ENCODE results near the gene C20orf204.
A peak's percentile ranks its signal among the peaks of the same experiment; 100 is the strongest.

The C20orf204 gene

DNA sequence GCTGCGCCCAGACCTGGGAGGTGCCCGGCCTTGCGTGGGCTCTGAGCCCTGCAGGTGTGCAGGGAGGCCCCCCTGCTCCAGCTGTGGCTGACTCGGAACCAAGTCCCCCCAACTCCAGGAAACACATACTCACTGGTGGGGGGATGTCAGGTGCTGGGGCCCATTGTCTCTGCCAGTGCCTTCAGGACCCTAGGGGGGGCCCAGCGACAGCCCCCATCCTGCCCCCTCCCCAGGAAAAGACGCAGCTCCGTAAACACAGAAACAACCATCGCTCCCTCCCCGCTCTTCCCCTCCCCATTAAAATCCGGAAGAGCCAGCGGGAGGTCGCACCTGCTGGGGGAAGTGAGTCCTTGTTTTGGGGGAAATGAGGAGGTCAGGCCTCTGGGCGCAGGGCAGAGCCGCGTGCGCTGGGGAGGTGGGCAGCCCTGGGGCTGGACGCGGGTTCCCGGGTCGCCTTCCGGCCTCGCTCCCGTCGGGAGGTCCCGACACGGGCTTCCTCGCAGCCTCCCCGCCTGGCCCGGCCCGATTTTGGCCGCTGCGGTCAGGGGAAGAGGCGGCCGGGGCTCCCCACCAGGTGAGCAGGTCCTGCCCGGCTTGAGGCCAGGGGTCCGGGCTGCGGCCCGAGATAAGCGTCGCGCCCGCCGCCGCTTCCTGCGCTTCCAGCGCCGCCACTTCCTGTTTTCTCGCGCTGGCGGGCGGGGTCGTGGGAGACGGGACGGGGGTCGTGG lies 6.2 kb downstream of the C20orf204 start:
- DNase-seq, result no peak

DNA sequence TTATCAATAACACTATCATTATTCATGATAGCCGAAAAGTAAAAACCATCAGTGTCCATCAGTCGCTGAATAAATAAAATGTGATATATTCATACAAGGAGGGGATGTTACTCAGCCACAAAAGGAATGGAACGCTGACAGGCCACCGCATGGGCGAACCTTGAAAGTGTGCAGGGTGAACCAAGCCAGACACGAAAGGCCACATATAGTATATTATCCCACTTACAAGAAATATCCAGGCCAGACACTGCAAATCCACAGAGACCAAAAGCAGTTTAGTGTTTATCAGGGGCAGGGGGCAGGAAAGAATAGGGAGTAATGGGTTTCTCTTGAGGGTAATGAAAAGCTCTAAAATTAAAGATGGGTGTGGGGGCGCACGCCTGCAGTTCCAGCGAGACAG lies 7.8 kb downstream of the C20orf204 start:
- no peak for DNase-seq

DNA sequence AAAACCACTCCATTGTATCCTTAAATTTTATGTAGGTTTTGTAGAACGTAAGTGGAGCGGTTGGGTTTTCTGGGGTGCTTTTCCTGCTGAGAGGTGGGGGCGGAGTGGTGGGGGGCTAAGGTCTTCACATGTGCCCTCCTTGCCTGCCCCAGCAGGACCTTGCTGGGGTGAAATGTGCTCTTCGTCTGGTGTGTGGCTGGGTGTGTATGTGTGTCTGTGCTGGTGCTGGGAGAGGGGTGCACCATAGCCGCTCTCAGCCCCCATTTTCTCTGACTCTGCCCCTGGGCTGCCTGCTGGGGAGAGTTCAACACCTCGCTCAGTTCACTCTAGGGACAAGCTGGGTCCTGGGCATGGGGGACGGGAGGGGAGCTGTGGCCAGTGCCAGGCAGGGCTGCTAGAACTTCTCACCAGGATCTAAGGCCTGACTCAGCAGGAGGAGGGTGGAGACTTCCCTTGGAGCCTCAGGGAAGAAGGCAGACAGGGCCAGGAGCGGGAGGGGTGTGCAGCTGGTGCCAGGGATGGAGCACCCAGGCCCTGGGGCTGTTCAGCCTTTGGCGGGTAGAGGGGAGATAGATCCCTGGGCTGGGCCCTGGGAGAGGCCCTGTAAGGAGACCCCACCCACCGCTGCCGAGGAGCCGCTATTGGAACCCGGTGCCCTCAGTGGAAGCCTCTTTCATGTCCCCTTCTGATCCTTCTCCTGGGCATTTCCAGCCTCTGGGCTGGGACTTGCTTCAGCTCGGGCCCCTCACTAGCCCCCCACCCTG lies 8.7 kb downstream of the C20orf204 start:
- no peak for DNase-seq

DNA sequence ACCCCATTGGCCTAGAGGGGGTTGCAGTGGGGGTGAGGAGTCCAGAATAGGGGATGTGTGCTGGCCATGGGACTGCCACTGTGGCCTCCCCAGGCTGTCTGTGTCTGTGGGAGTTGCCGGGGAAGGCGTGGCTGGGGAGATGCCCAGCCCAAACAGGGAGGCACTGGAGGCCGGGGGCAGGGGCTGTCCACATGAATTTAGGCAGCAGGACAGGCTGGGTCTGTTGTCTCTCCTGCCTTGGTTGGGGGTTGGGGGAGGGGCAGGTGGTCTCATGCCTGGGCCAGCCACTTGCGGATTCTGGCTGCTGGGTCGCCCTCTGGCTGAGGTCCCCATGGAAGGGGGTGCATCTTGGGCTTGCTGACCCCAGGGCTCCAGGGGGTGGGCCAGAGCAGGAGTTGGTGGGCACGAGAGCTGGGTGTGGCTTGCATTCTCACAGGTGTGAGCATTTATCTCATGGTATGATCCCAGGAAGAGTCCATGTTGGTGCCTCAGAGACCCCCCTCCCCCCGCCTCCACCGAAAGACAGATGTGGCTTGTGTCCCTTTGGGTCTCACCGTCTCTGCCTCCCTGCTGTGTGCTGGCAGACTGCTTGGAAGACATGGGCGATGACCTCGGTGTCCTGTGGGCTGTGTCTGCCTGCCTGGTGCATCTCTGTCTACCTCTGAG lies 9.5 kb downstream of the C20orf204 start:
- no peak for DNase-seq

DNA sequence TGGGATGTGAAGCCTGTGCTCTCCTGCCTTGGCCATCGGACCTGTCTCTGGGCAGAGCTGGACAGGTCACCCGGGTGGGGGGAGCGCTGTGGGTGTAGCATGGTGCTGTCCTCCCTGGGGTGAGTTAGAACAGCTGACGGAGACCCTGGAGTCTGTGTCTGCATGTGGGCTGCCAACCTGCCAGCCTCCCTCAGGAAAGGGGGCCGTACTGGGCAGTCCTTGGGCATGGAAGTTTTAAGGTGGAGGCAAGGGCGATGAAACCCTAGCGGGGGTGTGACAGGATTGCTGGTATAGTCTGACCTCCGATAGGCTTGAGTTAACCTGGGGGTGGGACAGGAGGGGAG lies 11.0 kb downstream of the C20orf204 start:
- DNase-seq, result no peak

DNA sequence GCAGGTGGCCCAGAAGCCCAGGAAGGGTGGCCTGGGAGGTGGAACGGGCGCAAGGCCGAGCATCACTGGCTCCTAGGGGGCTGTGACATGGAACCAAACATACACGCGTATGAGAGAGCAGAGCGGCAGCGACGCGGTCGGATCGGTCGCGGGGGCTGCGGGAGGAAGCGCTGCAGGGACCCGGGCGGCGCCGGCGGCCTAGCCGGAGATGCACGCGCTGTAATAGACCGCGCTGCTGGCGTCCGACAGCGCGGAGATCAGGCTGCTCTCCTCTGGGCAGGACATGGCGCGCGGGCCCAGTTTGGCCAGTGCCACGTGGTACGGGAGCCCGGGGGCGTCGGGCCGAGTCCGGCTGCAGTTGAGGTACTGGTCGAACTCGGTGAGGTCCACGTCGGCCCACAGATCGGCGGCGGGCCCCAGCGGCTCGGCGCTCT lies 12.0 kb downstream of the C20orf204 start:
- DNase-seq, result no peak

DNA sequence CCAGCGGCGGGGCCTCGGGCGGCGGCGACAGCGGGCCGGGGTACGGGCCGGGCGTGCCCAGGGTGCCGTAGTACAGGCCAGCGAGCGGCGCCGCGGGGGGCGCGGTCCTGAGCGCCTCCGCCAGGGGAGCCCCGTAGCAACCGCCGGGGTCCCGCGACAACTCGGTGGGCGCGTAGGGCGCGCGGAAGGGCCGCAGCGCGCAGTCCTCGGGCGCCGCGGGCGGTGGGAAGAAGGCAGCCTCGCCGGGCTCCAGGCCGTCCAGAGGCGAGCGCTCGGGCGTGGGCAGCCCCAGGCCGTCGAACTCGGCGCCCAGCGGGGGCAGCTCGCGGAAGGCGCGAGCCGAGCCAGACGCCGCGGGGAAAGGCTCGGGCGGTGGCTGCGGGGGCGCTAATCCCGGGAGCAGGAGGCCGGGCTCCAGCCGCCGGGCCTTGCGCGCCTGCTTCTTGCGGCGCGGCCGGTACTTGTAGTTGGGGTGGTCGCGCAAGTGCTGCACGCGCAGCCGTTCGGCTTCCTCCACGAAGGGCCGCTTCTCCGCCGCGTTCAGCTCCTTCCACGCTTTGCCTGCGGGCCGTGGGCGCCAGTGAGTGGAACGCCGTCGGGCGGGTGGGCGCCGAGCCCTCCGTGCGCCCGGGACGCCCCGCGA lies 12.5 kb downstream of the C20orf204 start:
- DNase-seq, result no peak

DNA sequence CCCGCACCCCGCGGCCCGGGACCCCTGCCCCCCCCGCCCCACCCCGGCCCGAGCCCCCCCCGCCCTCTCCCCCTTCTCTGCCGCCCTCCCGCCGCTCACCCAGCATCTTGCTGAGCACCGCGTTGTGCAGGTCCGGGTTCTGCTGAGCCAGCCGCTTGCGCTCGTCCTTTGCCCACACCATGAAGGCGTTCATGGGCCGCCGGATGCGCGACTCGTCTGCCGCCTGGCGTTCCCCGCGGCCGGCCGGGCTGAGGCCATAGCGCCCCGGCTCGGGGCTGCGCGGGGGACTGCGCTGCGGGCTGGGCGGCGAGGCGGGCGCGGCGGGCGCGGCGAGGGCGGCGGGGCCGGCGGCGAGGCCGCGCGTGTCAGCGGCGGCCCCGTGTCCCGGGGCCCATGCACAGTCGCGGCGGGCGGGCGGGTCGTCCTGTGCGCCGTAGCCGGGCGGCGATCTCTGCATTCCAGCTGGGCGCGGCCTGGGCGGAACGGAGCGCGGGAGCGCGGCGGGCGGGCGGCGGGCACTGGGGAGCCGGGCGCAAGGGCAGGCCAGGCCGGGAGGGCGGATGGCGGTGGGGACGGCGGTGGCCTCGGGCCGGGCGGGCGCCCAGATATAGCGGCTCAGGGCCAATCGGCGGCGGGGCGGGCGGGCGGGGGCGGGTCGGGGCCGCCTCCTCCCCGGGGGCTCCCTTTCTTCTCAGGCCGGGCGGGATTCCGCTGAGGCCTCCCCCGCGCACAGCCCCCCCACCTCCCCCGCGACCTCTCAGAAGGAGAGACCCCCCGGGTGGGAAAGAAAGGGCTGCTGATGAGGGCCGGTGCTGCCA lies 13.3 kb downstream of the C20orf204 start, which contains the start of gene SOX18:
TSS of gene SOX18 (minus strand) at position 580 of the 818 bp plus-strand sequence. CDS start at position 457, 123 bp downstream.
- peak; percentile 53 for DNase-seq

DNA sequence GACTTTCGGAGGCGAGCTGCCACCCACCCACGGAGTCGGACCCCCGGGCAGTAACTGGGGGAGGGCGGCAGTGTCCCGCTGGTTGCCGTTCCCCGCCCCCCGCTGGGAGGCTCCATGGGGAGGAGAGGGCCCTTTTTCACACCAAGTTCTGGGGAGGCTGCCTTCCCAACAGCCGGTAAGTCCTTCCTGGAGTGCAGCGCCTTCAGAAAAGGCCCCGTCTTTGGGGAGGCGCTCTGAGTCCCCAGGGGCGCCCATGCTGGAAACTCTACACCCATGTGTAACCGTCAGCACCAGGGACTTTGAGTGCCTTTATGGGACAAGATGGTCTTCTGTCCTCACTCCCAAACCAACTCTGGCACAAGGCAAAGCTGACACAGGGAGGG lies 13.9 kb downstream of the C20orf204 start:
- DNase-seq, result no peak

DNA sequence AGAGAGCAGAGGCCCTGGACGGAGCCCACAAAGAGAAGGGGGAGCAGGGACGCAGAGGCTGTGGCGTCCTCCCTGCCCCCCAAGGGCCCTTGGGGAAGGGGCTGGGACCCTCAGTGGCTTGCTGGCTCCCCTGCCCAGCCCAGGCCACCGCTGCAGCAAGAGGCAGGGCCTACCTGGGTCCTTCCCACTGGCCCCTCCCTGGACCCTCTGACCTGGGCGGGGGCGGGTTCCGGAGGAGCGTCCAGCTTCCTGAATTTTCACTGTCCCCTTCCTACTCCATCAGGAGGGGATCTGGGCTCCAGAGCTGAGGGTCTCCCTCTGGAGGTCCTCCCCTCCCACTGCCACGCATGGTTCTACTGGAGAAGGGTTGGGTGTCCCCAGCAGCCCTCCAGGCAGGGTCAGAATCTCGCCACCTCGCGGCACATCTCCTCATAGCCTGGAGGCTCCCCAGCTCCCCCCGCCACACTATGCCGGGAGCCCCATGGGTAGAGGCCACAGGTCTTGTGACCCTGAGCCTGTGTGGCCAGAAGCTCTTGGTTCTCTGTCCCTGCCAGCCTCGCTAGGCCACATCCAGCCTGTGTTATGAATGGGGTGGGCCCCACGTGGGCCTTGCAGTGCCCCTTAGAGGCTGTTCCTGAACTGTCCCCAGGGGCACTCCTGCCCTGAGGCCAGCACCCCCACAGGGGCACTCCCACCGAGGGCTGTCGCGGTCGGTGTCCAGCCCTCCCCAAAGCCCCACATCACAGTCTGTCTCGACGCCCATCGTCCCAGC lies 14.5 kb downstream of the C20orf204 start:
- DNase-seq, result no peak

DNA sequence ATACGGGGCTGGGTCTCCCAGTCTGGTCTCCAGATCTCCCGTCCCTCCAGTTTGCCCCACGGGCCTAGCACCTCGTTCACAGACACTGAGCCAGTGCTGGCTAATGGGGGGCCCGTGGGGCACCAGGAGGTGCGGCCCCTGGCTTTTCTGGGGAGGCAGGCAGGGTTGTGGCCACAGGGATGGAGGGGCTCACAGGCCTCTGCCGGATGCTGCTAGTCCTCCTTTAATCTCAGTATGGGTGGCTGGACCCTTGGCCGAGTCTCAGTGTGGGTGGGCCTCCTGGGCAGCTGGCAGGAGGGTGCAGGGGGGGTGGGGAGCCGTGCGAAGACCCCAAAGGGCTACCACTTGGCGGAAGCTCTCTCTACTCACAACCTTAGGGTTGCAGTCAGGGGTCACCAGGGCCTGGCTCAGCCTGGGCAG lies 15.1 kb downstream of the C20orf204 start:
- DNase-seq, result no peak

DNA sequence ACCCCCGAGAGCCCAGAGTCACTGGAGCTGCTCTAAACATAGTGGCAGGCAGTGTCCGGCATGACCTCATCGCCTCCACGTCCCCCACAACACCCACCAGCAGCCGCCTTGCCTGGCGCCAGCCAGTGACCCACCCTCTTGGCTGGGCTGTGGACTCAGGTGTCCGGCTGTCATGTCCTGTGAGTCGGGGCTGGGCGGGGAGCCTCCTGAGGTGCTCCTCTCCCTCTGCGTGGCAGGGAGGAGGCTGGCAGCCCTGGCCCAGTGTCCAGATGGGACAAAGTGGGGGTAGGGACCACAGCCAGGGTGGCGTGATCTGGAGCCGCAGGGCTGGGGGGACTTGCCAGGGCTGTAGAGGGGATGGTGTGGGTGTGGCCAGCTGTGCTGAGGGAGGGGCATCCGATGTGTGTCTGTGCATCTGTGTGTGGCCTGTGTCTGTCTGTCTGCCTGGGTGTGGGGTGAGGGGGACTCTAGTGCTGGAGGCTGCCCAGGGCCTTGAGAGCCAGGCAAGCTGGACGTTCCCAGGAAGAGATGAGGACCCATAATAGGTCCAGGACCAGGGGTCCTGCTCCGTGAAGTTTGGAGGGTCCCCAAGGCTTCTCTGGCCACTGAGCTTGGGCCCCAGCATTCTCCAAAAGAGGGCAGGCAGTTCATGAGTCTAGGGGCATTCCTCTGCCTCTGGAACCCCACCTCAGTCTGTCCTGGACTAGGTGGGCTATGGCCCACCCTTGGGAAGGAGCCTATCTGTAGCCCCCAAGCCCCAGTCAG lies 15.8 kb downstream of the C20orf204 start:
- DNase-seq, result no peak

DNA sequence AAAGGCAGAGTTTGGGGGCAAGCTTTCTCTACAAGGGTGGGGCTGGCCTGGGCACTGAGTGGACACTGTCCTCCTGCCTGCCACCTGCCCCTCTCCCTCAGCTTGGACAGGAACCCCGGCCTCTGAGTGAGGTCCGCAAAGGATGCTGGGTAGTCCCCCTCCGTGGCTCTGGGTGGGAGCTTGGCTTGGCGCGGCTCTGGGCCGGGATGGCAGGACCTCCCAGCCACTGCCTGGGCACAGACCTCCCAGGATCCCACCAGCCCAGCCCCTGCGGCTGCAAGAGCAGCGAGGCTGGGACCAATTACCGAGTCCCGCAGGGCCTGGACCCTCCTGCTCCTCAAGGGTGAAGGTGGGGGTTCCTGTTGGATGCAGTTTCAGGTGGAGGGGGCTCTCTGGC lies 16.3 kb downstream of the C20orf204 start:
- no peak for DNase-seq

DNA sequence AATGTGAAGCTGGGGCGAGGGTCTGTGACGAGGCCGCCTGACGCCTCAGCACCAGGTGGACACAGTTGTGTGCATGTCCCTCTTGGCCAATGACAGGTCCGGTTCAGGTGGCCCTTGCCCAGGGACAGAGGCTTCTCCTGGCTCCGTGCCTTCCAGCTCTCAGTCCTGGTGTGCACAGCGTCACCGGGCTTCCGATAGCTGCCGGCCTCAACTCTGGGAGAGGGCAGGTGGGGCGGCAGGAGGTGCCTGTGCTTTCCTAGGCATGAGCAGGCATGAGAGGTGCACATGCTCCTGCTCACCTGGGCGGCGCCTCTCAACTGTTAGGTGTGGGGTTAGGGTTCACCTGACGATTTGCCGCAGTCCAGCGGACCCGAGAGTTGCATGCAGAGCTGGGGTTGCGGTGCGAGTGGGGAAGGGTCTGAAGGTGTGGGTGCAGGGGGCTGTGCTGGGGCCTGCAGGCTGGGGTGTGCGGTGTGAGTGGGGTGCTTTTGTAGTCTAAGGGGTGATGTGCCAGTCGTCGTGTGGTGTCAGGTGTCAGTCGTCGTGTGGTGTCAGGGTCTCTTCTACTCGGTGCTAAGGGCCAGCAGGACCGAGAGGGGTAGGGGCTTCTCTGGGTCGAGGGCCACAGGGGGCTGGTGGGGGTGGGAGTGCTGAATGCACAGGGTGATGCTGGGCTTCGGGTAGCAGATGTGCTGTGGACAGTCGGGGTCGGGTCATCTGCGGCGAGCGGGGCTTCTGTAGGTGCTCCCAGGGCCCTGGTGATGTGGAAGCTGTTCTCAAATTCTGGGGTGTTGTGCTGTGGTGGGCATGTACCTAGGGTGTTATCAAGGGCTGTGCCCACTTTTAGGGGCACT lies 17.2 kb downstream of the C20orf204 start:
- no peak for DNase-seq

DNA sequence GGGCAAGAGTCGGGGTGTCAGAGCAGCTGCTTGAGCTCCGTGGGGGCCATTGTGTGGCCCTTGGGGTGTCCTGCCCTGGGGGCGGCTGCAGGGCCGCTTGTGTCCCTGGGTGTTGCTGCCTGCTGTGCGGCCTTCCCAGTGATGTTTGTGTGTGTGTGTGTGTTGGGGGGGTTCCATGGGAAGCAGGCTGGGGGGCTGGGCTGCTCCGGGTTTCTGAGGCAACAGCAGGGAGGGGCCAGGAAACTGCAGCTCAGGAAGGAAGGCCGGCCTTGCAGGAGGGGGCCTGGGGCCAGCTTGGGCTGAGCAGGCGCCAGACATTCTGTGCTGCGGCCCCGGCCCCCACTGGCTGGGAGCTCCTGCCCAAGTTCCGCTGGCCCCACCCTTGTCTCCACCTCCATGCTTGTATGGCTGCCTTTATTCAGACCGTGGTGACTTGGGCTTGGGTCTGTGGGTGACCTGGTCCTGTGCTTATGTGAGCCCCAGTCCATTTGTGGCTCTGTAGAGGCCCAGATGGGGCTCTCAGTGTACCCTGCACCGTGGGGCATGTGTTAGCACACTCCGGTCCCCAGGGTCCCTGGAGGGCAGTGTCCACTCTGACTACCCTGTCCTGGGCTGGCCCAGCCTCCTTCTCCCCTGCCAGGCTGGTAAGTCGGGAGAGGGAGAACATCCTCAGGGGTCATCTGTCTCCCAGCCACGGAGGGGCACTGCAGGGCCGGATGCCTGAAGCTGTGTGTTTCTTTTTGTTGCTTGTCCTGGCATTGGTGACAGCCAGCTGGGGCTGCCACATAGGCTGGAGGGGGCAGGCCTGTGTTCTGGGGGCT lies 18.1 kb downstream of the C20orf204 start:
- DNase-seq, result no peak

DNA sequence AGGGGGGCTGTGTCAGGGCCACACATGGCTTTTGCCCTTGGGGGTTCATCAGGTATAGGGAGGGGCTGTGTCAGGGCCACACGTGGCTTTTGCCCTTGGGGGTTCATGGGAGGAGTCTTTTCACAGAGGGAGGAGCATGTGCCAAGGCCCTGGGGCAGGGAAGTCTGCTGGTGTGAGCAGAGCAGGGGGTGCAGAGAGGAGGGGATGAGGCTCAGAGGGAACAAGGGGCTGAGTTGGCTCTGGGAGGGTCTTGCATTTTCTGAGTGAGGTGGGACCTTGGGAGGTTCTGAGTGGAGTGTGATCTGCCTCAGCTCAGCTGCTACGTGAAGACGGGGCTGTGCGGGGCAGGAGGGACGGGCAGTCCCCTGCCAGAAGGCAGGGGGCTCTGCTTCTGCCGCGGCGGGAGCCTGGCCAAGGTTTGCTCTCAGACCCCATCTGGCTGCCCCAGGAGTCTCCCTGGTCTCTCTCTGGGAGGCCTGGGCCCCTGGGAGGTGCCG lies 19.5 kb downstream of the C20orf204 start:
- DNase-seq, result no peak

DNA sequence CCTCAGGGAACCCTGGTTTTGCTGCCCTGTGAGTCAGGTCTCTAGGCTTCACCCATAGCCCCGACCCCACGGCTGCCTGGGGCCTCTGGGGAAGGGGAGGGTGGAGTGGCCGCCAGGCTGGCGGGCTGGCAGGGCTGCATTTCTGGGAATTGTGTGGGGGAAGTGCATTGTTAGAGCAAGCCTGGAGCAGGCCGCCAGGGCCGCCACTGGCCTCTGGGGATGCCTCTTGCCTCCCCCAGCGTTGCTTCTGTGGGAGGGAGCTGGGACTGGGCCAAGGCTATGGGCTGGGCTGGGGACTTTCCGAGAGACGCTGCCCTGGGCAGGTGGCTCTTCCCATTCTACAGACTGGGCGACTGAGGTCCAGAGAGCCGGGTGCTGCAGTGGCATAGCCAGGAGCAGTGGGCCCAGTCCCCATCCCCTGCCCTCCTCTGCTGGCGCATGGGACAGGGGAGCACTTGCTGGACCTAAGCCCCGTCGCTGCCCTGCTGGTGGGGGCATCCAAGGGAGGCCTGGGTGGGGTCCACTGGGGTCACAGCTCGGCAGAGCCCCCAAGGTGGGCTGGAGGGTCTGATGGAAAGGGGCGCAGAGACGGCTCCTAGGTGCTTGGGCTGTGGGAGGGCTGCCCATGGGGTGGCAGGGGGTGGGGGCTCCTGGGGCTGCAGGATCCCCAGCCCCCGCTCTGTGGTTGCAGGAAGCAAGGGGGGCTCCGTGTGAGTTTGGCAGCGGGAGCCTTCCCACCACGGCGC lies 20.1 kb downstream of the C20orf204 start:
- no peak for DNase-seq

DNA sequence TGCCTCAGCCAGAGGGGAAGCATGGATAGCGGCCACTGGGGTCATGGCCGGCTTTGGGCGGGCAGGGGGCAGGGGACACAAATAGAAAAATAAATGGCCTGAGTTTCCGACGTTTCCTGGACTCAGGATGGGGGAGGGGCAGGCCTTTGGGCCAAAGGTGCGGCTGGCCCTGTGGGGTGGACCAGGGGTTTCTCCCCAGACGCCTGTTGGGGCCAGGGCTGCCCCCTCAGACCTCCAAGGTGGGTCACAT lies 20.6 kb downstream of the C20orf204 start:
- no peak for DNase-seq

Measured in activated CD4-positive, alpha-beta T cell treated with anti-CD3 and anti-CD28 coated beads, Interleukin-10, Interleukin-2, amounts not matched to agents 100 ng/mL and 50 ng/mL, durations not matched to agents 16 hours and 8 hours (primary cell).